Neuronal stem cell (in vitro differentiated cells): Measurements from ENCODE around the gene ROR1.

Experiments used
- DNase-seq: peaks from one replicate; pipeline ENCODE4 v3.0.0-alpha.2; 2013; ENCODE audit warnings: low spot score
- H2AFZ ChIP-seq: one replicate; pipeline ENCODE4 v1.6.1; 2013; ENCODE audit warnings: mild to moderate bottlenecking, low read length, inconsistent platforms
- H2AK5ac ChIP-seq: 2 replicates; pipeline ENCODE4 v1.6.1; 2013; ENCODE audit warnings: low read depth, mild to moderate bottlenecking, inconsistent platforms, low read length, moderate library complexity, mixed read lengths
- H2BK120ac ChIP-seq: 2 replicates; pipeline ENCODE4 v1.6.1; 2013; ENCODE audit warnings: low read depth, mild to moderate bottlenecking, inconsistent platforms, low read length, moderate library complexity, mixed read lengths
- H2BK12ac ChIP-seq: one replicate; pipeline ENCODE4 v1.6.1; 2013; ENCODE audit warnings: low read length, inconsistent platforms
- H2BK15ac ChIP-seq: 2 replicates; pipeline ENCODE4 v1.6.1; 2013; ENCODE audit warnings: mild to moderate bottlenecking, low read length, inconsistent platforms, mixed read lengths
- H2BK5ac ChIP-seq: one replicate; pipeline ENCODE4 v1.6.1; 2013; ENCODE audit warnings: inconsistent platforms, mild to moderate bottlenecking, low read length, moderate library complexity
- H3K14ac ChIP-seq: one replicate; pipeline ENCODE4 v1.6.1; 2013; ENCODE audit warnings: low read length, inconsistent platforms
- H3K18ac ChIP-seq: 2 replicates; pipeline ENCODE4 v1.6.1; 2013; ENCODE audit warnings: low read length, inconsistent platforms
- H3K23ac ChIP-seq: 2 replicates; pipeline ENCODE4 v1.6.1; 2013; ENCODE audit warnings: low read depth, mild to moderate bottlenecking, mixed read lengths, low read length, inconsistent platforms; ENCODE audit not compliant: poor library complexity
- H3K27ac ChIP-seq: replicated peaks from 3 replicates; pipeline ENCODE4 v1.5.1; 2013; ENCODE audit warnings: low read length, inconsistent platforms
- H3K27me3 ChIP-seq, 3 experiments: 2 replicates each; pipeline ENCODE4 v1.6.1; 2013; ENCODE audit warnings: low read length in 3 of 3, mild to moderate bottlenecking in 2 of 3, inconsistent platforms in 1 of 3, low read depth in 1 of 3, mixed read lengths in 1 of 3, moderate library complexity in 1 of 3; ENCODE audit not compliant: control insufficient read depth in 3 of 3, insufficient read depth in 3 of 3
- H3K36me3 ChIP-seq, 2 donors: replicated peaks in 1 of 2; 2 replicates each; pipeline ENCODE4 v1.6.1; 2013; ENCODE audit warnings: low read length in 2 of 2; ENCODE audit not compliant: control insufficient read depth in 2 of 2, insufficient read depth in 2 of 2
- H3K4ac ChIP-seq: 2 replicates; pipeline ENCODE4 v1.6.1; 2013; ENCODE audit warnings: inconsistent platforms, mild to moderate bottlenecking, low read length, moderate library complexity
- H3K4me1 ChIP-seq, 2 donors: 1 replicate in 1 of 2; 2 replicates in 1 of 2; pipeline ENCODE4 v1.6.1; 2013; ENCODE audit warnings: low read length in 2 of 2, low read depth in 1 of 2; ENCODE audit not compliant: control insufficient read depth in 2 of 2, insufficient read depth in 1 of 2
- H3K4me2 ChIP-seq: one replicate; pipeline ENCODE4 v1.6.1; 2013; ENCODE audit warnings: mild to moderate bottlenecking, low read length, inconsistent platforms; ENCODE audit not compliant: insufficient read depth, poor library complexity, severe bottlenecking
- H3K4me3 ChIP-seq, 2 donors: 2 replicates each; pipeline ENCODE4 v1.5.1; 2013; ENCODE audit warnings: low read length in 2 of 2, mild to moderate bottlenecking in 2 of 2, inconsistent platforms in 1 of 2, moderate library complexity in 1 of 2
- H3K79me1 ChIP-seq: one replicate; pipeline ENCODE4 v1.6.1; 2013; ENCODE audit warnings: low read depth, mild to moderate bottlenecking, inconsistent platforms, low read length, moderate library complexity
- H3K9ac ChIP-seq: one replicate; pipeline ENCODE4 v1.6.1; 2013; ENCODE audit warnings: mild to moderate bottlenecking, low read depth, low read length, inconsistent platforms; ENCODE audit not compliant: poor library complexity
- H3K9me3 ChIP-seq, 2 donors: replicated peaks in 1 of 2; 2 replicates each; pipeline versions ENCODE3 to v1.6.1; 2013; ENCODE audit warnings: low read length in 2 of 2, mild to moderate bottlenecking in 2 of 2, inconsistent platforms in 1 of 2, low read depth in 1 of 2, mixed read lengths in 1 of 2, moderate library complexity in 1 of 2; ENCODE audit not compliant: control insufficient read depth in 2 of 2, insufficient read depth in 1 of 2
- H4K8ac ChIP-seq: one replicate; pipeline ENCODE4 v1.6.1; 2013; ENCODE audit warnings: low read depth, mild to moderate bottlenecking, inconsistent platforms, low read length, moderate library complexity
- H4K91ac ChIP-seq: one replicate; pipeline ENCODE4 v1.6.1; 2013; ENCODE audit warnings: low read length, low read depth, mild to moderate bottlenecking, inconsistent platforms; ENCODE audit not compliant: poor library complexity
- WGBS, 2 donors: extraction: QIAGEN DNeasy Blood & Tissue Kit; methylation state at CpG; one replicate each; pipeline ENCODE4 v1.1.7; 2013; ENCODE audit warnings: missing lambda C conversion rate in 2 of 2, mixed read lengths in 1 of 2; ENCODE audit not compliant: insufficient read length in 2 of 2, insufficient replicate concordance in 1 of 2; ENCODE audit errors: extremely low coverage in 2 of 2; 5-methylcytosine and 5-hydroxymethylcytosine counted together

Gene ROR1

DNA sequence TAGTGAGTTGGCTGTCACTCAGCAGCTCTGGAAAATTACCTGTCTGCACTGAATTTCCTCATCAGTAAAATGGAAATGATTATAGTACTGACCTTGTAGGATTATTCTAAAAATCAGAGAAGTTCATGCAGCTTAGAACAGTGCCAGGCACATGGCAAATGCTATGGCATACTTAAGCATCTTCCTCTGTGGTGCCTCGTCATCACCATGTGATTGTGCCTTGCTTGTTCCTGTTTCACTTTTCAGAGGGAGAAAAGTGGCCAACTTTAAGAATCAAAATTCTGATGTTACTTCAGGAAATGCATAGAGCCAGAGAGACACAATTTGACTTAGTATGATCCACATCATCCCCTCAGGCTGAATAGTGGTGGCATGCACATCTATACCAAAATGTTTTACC lies 203.6 kb downstream of the ROR1 start:
- no peaks in the 10 kb centered on the region for H3K36me3 ChIP-seq
- no peaks in the 10 kb centered on the region for H3K27me3 ChIP-seq
- H2BK12ac ChIP-seq, result no peak overlapping the region
- H3K9ac ChIP-seq, result no peak overlapping the region
- H3K79me1 ChIP-seq, result no peaks in the 10 kb centered on the region
- no peak overlapping the region for H2AK5ac ChIP-seq
- WGBS, 2 donors, result no CpG with 5 or more reads among the region's 1 CpG
- H3K27ac ChIP-seq, result no peak overlapping the region
- no peak overlapping the region for H2BK15ac ChIP-seq
- H3K4ac ChIP-seq, result no peak overlapping the region
- H3K9me3 ChIP-seq, result peaks cover 0 to 3% of the 10 kb centered on the region in 2 donors
- no peak overlapping the region for H4K91ac ChIP-seq
- DNase-seq, result no peak
- no peak overlapping the region for H2BK5ac ChIP-seq
- H4K8ac ChIP-seq, result no peak overlapping the region
- H2AFZ ChIP-seq, result no peak overlapping the region
- no peaks in the 10 kb centered on the region for H3K4me1 ChIP-seq
- H3K4me2 ChIP-seq, result no peak overlapping the region
- no peak overlapping the region for H3K18ac ChIP-seq
- no peak overlapping the region for H2BK120ac ChIP-seq
- H3K14ac ChIP-seq, result no peak overlapping the region
- H3K4me3 ChIP-seq, result no peak overlapping the region
- no peak overlapping the region for H3K23ac ChIP-seq

DNA sequence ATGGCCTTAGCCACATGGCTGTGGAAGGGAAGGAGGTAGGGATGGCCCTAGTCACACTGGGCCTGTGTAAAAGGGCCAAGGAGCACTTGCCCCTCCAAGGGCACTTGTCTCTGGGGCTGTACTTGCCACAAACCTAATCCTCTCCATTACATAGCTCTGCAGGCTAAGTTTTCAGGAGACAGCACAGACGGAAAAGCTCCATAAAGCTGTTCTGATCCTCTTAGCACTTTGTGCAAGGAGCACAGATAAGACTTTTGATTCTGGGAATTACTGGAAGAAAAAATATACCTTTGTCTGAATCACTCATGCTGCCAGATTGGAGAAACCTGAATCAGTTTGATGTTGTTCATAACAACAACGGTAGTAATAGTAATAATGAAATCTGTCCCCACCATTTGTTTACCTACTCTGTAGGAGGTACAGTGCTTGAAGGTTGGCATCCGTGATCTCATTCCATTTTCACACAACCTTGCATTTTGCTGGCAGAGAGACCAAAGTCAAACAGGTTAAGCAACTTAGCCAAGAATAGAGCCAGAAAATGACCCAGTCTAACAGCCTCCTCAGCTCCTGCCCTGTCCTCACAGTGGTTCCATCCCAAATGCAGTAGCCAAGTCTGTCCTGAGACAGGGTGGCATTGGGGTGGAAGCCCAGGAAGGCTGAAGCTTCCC lies 207.1 kb downstream of the ROR1 start:
- Histone ChIP-seq H2BK15ac (no peak overlapping the region), H3K14ac (no peak overlapping the region), H2AK5ac (no peak overlapping the region), H2BK12ac (no peak overlapping the region), H3K18ac (no peak overlapping the region), H3K36me3 (no peaks in the 10 kb centered on the region), H2AFZ (no peak overlapping the region), H3K27ac (no peak overlapping the region), H3K9ac (no peak overlapping the region), H3K4me3 (no peak overlapping the region), H4K8ac (no peak overlapping the region), H3K23ac (no peak overlapping the region), H3K4me1 (peaks cover 0 to 5% of the 10 kb centered on the region in 2 donors), H3K79me1 (no peaks in the 10 kb centered on the region), H2BK120ac (no peak overlapping the region), H4K91ac (no peak overlapping the region), H2BK5ac (no peak overlapping the region), H3K27me3 (no peaks in the 10 kb centered on the region), H3K4ac (no peak overlapping the region), H3K4me2 (no peak overlapping the region), H3K9me3 (no peaks in the 10 kb centered on the region)
- WGBS, 2 donors, result no CpG with 5 or more reads among the region's 3 CpGs
- no peak for DNase-seq

DNA sequence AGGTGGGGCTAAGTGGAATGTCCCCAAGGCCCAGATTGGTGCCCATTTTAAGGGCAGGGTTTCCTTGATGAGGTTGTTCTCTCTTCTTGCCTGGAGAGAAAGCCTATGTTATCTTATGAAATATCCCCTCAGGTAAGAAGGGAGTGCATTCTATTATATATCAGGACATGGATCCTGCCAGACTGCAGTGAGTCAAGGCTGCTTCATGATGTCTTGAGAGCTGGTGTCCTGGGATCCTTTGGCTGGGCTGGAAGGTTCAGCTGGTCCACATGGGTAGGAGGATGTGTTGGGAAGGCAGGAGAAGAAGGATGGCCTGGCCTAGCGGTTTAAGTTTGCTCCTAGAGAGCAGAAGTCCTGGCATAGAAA lies 207.6 kb downstream of the ROR1 start:
- Histone ChIP-seq H3K4ac (no peak overlapping the region), H3K4me1 (peaks cover 0 to 5% of the 10 kb centered on the region in 2 donors), H3K4me2 (no peak overlapping the region), H3K4me3 (no peak overlapping the region), H3K27ac (no peak overlapping the region), H3K23ac (no peak overlapping the region), H2AFZ (no peak overlapping the region), H2BK15ac (no peak overlapping the region), H2BK5ac (no peak overlapping the region), H2AK5ac (no peak overlapping the region), H3K27me3 (no peaks in the 10 kb centered on the region), H3K9me3 (no peaks in the 10 kb centered on the region), H2BK120ac (no peak overlapping the region), H2BK12ac (no peak overlapping the region), H4K8ac (no peak overlapping the region), H3K79me1 (no peaks in the 10 kb centered on the region), H3K18ac (no peak overlapping the region), H3K36me3 (no peaks in the 10 kb centered on the region), H3K14ac (no peak overlapping the region), H3K9ac (no peak overlapping the region), H4K91ac (no peak overlapping the region)
- WGBS, 2 donors, result no CpG with 5 or more reads among the region's 1 CpG
- DNase-seq, result no peak

DNA sequence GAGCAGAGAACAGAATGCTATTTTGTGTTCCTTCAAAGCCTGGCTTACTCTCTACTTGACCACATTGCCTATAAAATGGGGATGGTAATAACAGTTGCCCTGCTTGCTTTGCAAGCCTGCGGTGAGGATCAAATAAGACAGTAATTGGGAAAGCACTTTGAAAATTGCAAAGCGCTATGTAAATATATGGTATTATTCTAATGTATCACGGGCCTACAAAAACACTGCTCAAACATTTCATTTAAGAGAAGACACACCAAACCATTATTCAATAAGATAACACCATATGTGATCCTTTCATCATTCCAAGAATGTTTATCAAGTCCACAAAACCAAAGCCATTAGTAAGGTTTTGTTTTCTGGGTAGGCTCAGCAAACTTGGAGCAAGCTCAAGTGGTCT lies 208.4 kb downstream of the ROR1 start:
- Histone ChIP-seq H3K27me3 (no peaks in the 10 kb centered on the region), H3K79me1 (no peaks in the 10 kb centered on the region), H3K23ac (no peak overlapping the region), H3K18ac (no peak overlapping the region), H4K91ac (no peak overlapping the region), H3K4me3 (no peak overlapping the region), H3K27ac (no peak overlapping the region), H3K36me3 (no peaks in the 10 kb centered on the region), H2BK5ac (no peak overlapping the region), H3K4me2 (no peak overlapping the region), H2AK5ac (no peak overlapping the region), H4K8ac (no peak overlapping the region), H3K9ac (no peak overlapping the region), H2BK15ac (no peak overlapping the region), H3K14ac (no peak overlapping the region), H2BK120ac (no peak overlapping the region), H2BK12ac (no peak overlapping the region), H3K9me3 (no peaks in the 10 kb centered on the region), H3K4ac (no peak overlapping the region), H3K4me1 (peaks cover 0 to 5% of the 10 kb centered on the region in 2 donors), H2AFZ (no peak overlapping the region)
- WGBS, 2 donors, result no CpG with 5 or more reads among the region's 3 CpGs
- no peak for DNase-seq
